Astrocyte (in vitro differentiated cells and primary cell): ENCODE data around the gene CISD2. TPM values are rescaled to one million over a fixed set of nuclear protein-coding genes. Genes with fewer than 3 reads are reported as not detected.

ENCODE experiments used
- DNase-seq: peaks from one replicate; pipeline ENCODE4 v3.0.0-alpha.2; 2010; ENCODE audit warnings: low read depth
- FAIRE-seq: peaks from 2 replicates; lab custom pipeline; 2011; peaks lifted over from hg19 to GRCh38; lab: Jason Lieb, UNC
- H2AFZ ChIP-seq: 2 replicates; pipeline ENCODE4 v1.6.0; 2012; ENCODE audit warnings: low read depth, low read length, inconsistent platforms
- H3K27ac ChIP-seq: 2 replicates; pipeline ENCODE4 v1.5.1; 2011; ENCODE audit warnings: low read depth, low read length, inconsistent platforms
- H3K27me3 ChIP-seq: 2 replicates; pipeline ENCODE4 v1.6.0; 2011; ENCODE audit warnings: low read length, inconsistent platforms; ENCODE audit not compliant: insufficient read depth
- H3K36me3 ChIP-seq: 2 replicates; pipeline ENCODE4 v1.5.1; 2011; ENCODE audit warnings: low read length, inconsistent platforms; ENCODE audit not compliant: insufficient read depth
- H3K4me1 ChIP-seq: 2 replicates; pipeline ENCODE4 v1.5.1; 2011; ENCODE audit warnings: low read length, inconsistent platforms; ENCODE audit not compliant: insufficient read depth
- H3K4me2 ChIP-seq: 2 replicates; pipeline ENCODE4 v1.6.0; 2012; ENCODE audit warnings: low read length, inconsistent platforms
- H3K4me3 ChIP-seq: 2 replicates; pipeline ENCODE4 v1.5.1; 2011; ENCODE audit warnings: low read depth, mild to moderate bottlenecking, low read length, inconsistent platforms; ENCODE audit not compliant: insufficient read depth
- H3K79me2 ChIP-seq: 2 replicates; pipeline ENCODE4 v1.6.0; 2012; ENCODE audit warnings: mild to moderate bottlenecking, low read length, inconsistent platforms; ENCODE audit not compliant: insufficient read depth
- H3K9ac ChIP-seq: 2 replicates; pipeline ENCODE4 v1.6.0; 2012; ENCODE audit warnings: mild to moderate bottlenecking, low read length, inconsistent platforms
- H3K9me3 ChIP-seq: 2 replicates; pipeline ENCODE4 v1.5.1; 2012; ENCODE audit warnings: low read depth, mild to moderate bottlenecking, low read length, inconsistent platforms; ENCODE audit not compliant: insufficient read depth
- H4K20me1 ChIP-seq: 2 replicates; pipeline ENCODE4 v1.6.0; 2012; ENCODE audit warnings: low read length, inconsistent platforms; ENCODE audit not compliant: insufficient read depth
- H3K27ac Mint-ChIP-seq: one replicate; pipeline ENCODE4 v1.8.0; 2021; ENCODE audit warnings: mild to moderate bottlenecking, mixed read lengths; ENCODE audit not compliant: unreplicated experiment
- H3K27me3 Mint-ChIP-seq: one replicate; pipeline ENCODE4 v1.8.0; 2021; ENCODE audit warnings: low read depth, mixed read lengths; ENCODE audit not compliant: unreplicated experiment
- H3K36me3 Mint-ChIP-seq: one replicate; pipeline ENCODE4 v1.8.0; 2021; ENCODE audit warnings: low read depth, mixed read lengths; ENCODE audit not compliant: unreplicated experiment
- H3K4me1 Mint-ChIP-seq: one replicate; pipeline ENCODE4 v1.8.0; 2021; ENCODE audit warnings: low read depth, mixed read lengths; ENCODE audit not compliant: unreplicated experiment
- H3K4me3 Mint-ChIP-seq: one replicate; pipeline ENCODE4 v1.8.0; 2021; ENCODE audit warnings: mild to moderate bottlenecking, moderate library complexity, mixed read lengths; ENCODE audit not compliant: unreplicated experiment
- H3K9me3 Mint-ChIP-seq: one replicate; pipeline ENCODE4 v1.8.0; 2021; ENCODE audit warnings: mild to moderate bottlenecking, mixed read lengths; ENCODE audit not compliant: unreplicated experiment
- CTCF ChIP-seq: IDR thresholded peaks from 2 replicates; pipeline ENCODE4 v1.5.1; 2011; ENCODE audit warnings: low read depth, mild to moderate bottlenecking, inconsistent platforms, low read length, moderate library complexity; ENCODE audit not compliant: insufficient read depth
- EZH2 ChIP-seq: IDR thresholded peaks from 2 replicates; pipeline ENCODE4 v1.6.1; 2012; ENCODE audit warnings: mild to moderate bottlenecking, low read length, inconsistent platforms; ENCODE audit not compliant: insufficient read depth
- total RNA-seq: library from RNA; stranded (reverse); gene quantifications from 2 replicates; pipeline ENCODE4 v1.2.1, GENCODE V29; 2021

Gene CISD2
- total RNA-seq, 1 donor from 2014 or later: 31.0 TPM

GRCh38 chr4:102832667-102833066 lies 36.1 kb upstream of the CISD2 start:
- Mint-ChIP-seq H3K4me1 (no peaks in the 10 kb centered on the region), H3K9me3 (no peaks in the 10 kb centered on the region), H3K27ac (no peak overlapping the region), H3K4me3 (no peak overlapping the region), H3K27me3 (no peaks in the 10 kb centered on the region), H3K36me3 (no peaks in the 10 kb centered on the region)
- Histone ChIP-seq H3K4me1 (peaks cover 11% of the 10 kb centered on the region), H2AFZ (no peak overlapping the region), H3K36me3 (no peaks in the 10 kb centered on the region), H3K9ac (no peak overlapping the region), H3K9me3 (no peaks in the 10 kb centered on the region), H3K4me2 (no peak overlapping the region), H3K27ac (no peak overlapping the region), H3K27me3 (no peaks in the 10 kb centered on the region), H3K79me2 (peaks cover 20% of the 10 kb centered on the region), H3K4me3 (no peak overlapping the region), H4K20me1 (no peaks in the 10 kb centered on the region)
- no peak for FAIRE-seq
- no peak for DNase-seq
- TF ChIP-seq CTCF: no peak
- TF ChIP-seq EZH2: no peak

GRCh38 chr4:102836596-102836995 lies 32.2 kb upstream of the CISD2 start:
- no peak overlapping the region for H3K27ac ChIP-seq
- H2AFZ ChIP-seq: no peak overlapping the region
- no peaks in the 10 kb centered on the region for H3K36me3 Mint-ChIP-seq
- no peaks in the 10 kb centered on the region for H3K27me3 ChIP-seq
- no peaks in the 10 kb centered on the region for H3K36me3 ChIP-seq
- no peaks in the 10 kb centered on the region for H3K4me1 ChIP-seq
- no peak overlapping the region for H3K4me3 ChIP-seq
- no peak for DNase-seq
- no peaks in the 10 kb centered on the region for H3K79me2 ChIP-seq
- no peaks in the 10 kb centered on the region for H4K20me1 ChIP-seq
- no peak for TF ChIP-seq CTCF
- no peak for TF ChIP-seq EZH2
- no peak overlapping the region for H3K27ac Mint-ChIP-seq
- no peaks in the 10 kb centered on the region for H3K27me3 Mint-ChIP-seq
- H3K9me3 Mint-ChIP-seq: no peaks in the 10 kb centered on the region
- no peaks in the 10 kb centered on the region for H3K4me1 Mint-ChIP-seq
- H3K4me2 ChIP-seq: no peak overlapping the region
- H3K4me3 Mint-ChIP-seq: no peak overlapping the region
- no peak for FAIRE-seq
- H3K9me3 ChIP-seq: no peaks in the 10 kb centered on the region
- no peak overlapping the region for H3K9ac ChIP-seq

GRCh38 chr4:102842367-102842766 lies 26.4 kb upstream of the CISD2 start:
- Histone ChIP-seq H3K4me3 (no peak overlapping the region), H3K36me3 (no peaks in the 10 kb centered on the region), H3K4me1 (no peaks in the 10 kb centered on the region), H3K27ac (no peak overlapping the region), H3K9ac (no peak overlapping the region), H4K20me1 (no peaks in the 10 kb centered on the region), H3K9me3 (no peaks in the 10 kb centered on the region), H2AFZ (no peak overlapping the region), H3K79me2 (no peaks in the 10 kb centered on the region), H3K4me2 (no peak overlapping the region), H3K27me3 (no peaks in the 10 kb centered on the region)
- DNase-seq (no peak), FAIRE-seq (no peak)
- no peak overlapping the region for H3K4me3 Mint-ChIP-seq
- no peaks in the 10 kb centered on the region for H3K36me3 Mint-ChIP-seq
- no peaks in the 10 kb centered on the region for H3K27me3 Mint-ChIP-seq
- TF ChIP-seq CTCF (no peak), EZH2 (no peak)
- H3K9me3 Mint-ChIP-seq: no peaks in the 10 kb centered on the region
- H3K27ac Mint-ChIP-seq: no peak overlapping the region
- no peaks in the 10 kb centered on the region for H3K4me1 Mint-ChIP-seq
